Aorta (tissue), 5 donors: ENCODE data around the gene CACNA1D. TPM values are rescaled to one million over a fixed set of nuclear protein-coding genes. Genes with fewer than 3 reads are reported as not detected.

ENCODE experiments used
- ATAC-seq: fragments of 200-7000 bp; cut with Tn5 transposase; one replicate; pipeline ENCODE4 v1.9.1; 2022; ENCODE audit warnings: moderate library complexity; ENCODE audit not compliant: low FRiP score
- DNase-seq, 2 donors: peaks; one replicate each; pipeline ENCODE4 v3.0.0-alpha.2; 2020
- H3K27ac ChIP-seq, 2 donors: one replicate each; pipeline ENCODE4 v1.5.1; 2013; ENCODE audit warnings: low read length in 2 of 2, mild to moderate bottlenecking in 2 of 2, moderate library complexity in 2 of 2, control low read depth in 1 of 2, inconsistent platforms in 1 of 2, low read depth in 1 of 2
- H3K27me3 ChIP-seq, 2 donors: one replicate each; pipeline ENCODE4 v1.6.1; 2013; ENCODE audit warnings: control low read depth in 1 of 2, low read length in 1 of 2, mild to moderate bottlenecking in 1 of 2, moderate library complexity in 1 of 2; ENCODE audit not compliant: insufficient read depth in 2 of 2, control insufficient read depth in 1 of 2
- H3K36me3 ChIP-seq, 2 donors: one replicate each; pipeline ENCODE4 v1.6.1; 2013; ENCODE audit warnings: control low read depth in 1 of 2, low read length in 1 of 2, mild to moderate bottlenecking in 1 of 2; ENCODE audit not compliant: insufficient read depth in 2 of 2, control insufficient read depth in 1 of 2
- H3K4me1 ChIP-seq, 2 donors: one replicate each; pipeline ENCODE4 v1.6.1; 2013; ENCODE audit warnings: low read length in 2 of 2, control low read depth in 1 of 2, mild to moderate bottlenecking in 1 of 2, moderate library complexity in 1 of 2; ENCODE audit not compliant: insufficient read depth in 2 of 2, control insufficient read depth in 1 of 2
- H3K4me3 ChIP-seq, 2 donors: one replicate each; pipeline ENCODE4 v1.5.1; 2013; ENCODE audit warnings: low read length in 2 of 2, control low read depth in 1 of 2, mild to moderate bottlenecking in 1 of 2
- H3K9me3 ChIP-seq: one replicate; pipeline ENCODE4 v1.6.1; 2013; ENCODE audit warnings: mild to moderate bottlenecking, low read length; ENCODE audit not compliant: control insufficient read depth
- WGBS, 2 donors: extraction: QIAGEN DNeasy Blood & Tissue Kit; methylation state at CpG; one replicate each; pipeline ENCODE4 v1.1.7; 2013; 5-methylcytosine and 5-hydroxymethylcytosine counted together
- intact Hi-C, 2 donors: fragments of 100-400 bp; cut with DNase I; formaldehyde crosslinking; loops; one replicate each; pipeline versions ENCODE4 v1.14.2 to v1.15.0; 2022
- polyA plus RNA-seq, 2 donors: library from polyadenylated mRNA; stranded (reverse); fragments of 200-250 nt; gene quantifications; one replicate each; pipeline ENCODE4 v1.2.3, GENCODE V29; 2013
- total RNA-seq, 2 donors: library from RNA; stranded (reverse); fragmentation: NEBNext Ultra II Directional; extraction: Animal tissue kit (Norgen Biotek cat#: 25700); gene quantifications; one replicate each; pipeline ENCODE4 v1.2.1, GENCODE V29; 2021
- donor health status: healthy with polysubstance abuse.
- donor health status: Bipolar disorder and iron deficiency.
- donor health status: DM: no; HTN: no; CAD: no.
- donor health status: DM: no; HTN: no; CAD: no.
- donor health status: DM: yes; HTN: yes; CAD: no.

Gene CACNA1D
- total and polyA plus RNA-seq, 4 donors = 0.25 to 7.4 (median 0.78) TPM; not detected in 1

GRCh38 chr3:53614307-53614706 lies 119.9 kb downstream of the CACNA1D start:
- 77 to 83% methylated on average over 5 of the region's 5 CpGs for WGBS, 2 donors
- DNase-seq = no peak
- intact Hi-C loops = no loop called here
- Histone ChIP-seq H3K4me1 (no peaks in the 10 kb centered on the region), H3K4me3 (no peak overlapping the region), H3K27me3 (no peaks in the 10 kb centered on the region), H3K9me3 (peaks cover 2% of the 10 kb centered on the region), H3K27ac (no peak overlapping the region), H3K36me3 (no peaks in the 10 kb centered on the region)
- no peak for ATAC-seq

- Histone ChIP-seq H3K27me3 (no peaks in the 10 kb centered on the region), H3K27ac (no peak overlapping the region), H3K4me1 (no peaks in the 10 kb centered on the region), H3K36me3 (no peaks in the 10 kb centered on the region), H3K9me3 (peaks cover 2% of the 10 kb centered on the region), H3K4me3 (no peak overlapping the region)
- ATAC-seq (no peak), DNase-seq (no peak)
- intact Hi-C loops = no loop called here
- WGBS, 2 donors = 55 to 60% methylated on average over 5 of the region's 5 CpGs
Observed at GRCh38 chr3:53616321-53616720, 121.9 kb downstream of the CACNA1D start.

GRCh38 chr3:53616971-53617892 lies 122.8 kb downstream of the CACNA1D start:
- Histone ChIP-seq H3K4me3 (no peak overlapping the region), H3K9me3 (peaks cover 2% of the 10 kb centered on the region), H3K4me1 (no peaks in the 10 kb centered on the region), H3K27ac (no peak overlapping the region), H3K27me3 (no peaks in the 10 kb centered on the region), H3K36me3 (no peaks in the 10 kb centered on the region)
- DNase-seq (no peak), ATAC-seq (no peak)
- WGBS, 2 donors = 88 to 89% methylated on average over 7 of the region's 7 CpGs
- intact Hi-C loops = no loop called here

GRCh38 chr3:53617893-53618523 lies 123.6 kb downstream of the CACNA1D start:
- no peaks in the 10 kb centered on the region for H3K27me3 ChIP-seq
- 85 to 88% methylated on average over 8 of the region's 8 CpGs for WGBS, 2 donors
- H3K9me3 ChIP-seq = no peaks in the 10 kb centered on the region
- ATAC-seq = peak; percentile 34
- intact Hi-C loops = no loop called here
- no peak overlapping the region for H3K4me3 ChIP-seq
- H3K4me1 ChIP-seq = no peaks in the 10 kb centered on the region
- no peak for DNase-seq
- no peak overlapping the region for H3K27ac ChIP-seq
- H3K36me3 ChIP-seq = no peaks in the 10 kb centered on the region

GRCh38 chr3:53618524-53618906 lies 124.1 kb downstream of the CACNA1D start:
- DNase-seq (no peak), ATAC-seq (no peak)
- no peak overlapping the region for H3K27ac ChIP-seq
- H3K36me3 ChIP-seq = no peaks in the 10 kb centered on the region
- H3K9me3 ChIP-seq = no peaks in the 10 kb centered on the region
- no peaks in the 10 kb centered on the region for H3K4me1 ChIP-seq
- intact Hi-C loops = no loop called here
- no peak overlapping the region for H3K4me3 ChIP-seq
- WGBS, 2 donors = 75 to 76% methylated on average over 6 of the region's 6 CpGs
- H3K27me3 ChIP-seq = no peaks in the 10 kb centered on the region

GRCh38 chr3:53618936-53619335 lies 124.5 kb downstream of the CACNA1D start:
- no peak overlapping the region for H3K4me3 ChIP-seq
- WGBS, 2 donors = 75 to 77% methylated on average over 5 of the region's 5 CpGs
- intact Hi-C loops = no loop called here
- H3K27ac ChIP-seq = no peak overlapping the region
- H3K36me3 ChIP-seq = no peaks in the 10 kb centered on the region
- H3K27me3 ChIP-seq = no peaks in the 10 kb centered on the region
- H3K9me3 ChIP-seq = no peaks in the 10 kb centered on the region
- DNase-seq (no peak), ATAC-seq (no peak)
- H3K4me1 ChIP-seq = no peaks in the 10 kb centered on the region

GRCh38 chr3:53624061-53624857 lies 129.8 kb downstream of the CACNA1D start:
- WGBS, 2 donors = 71 to 73% methylated on average over 10 of the region's 10 CpGs
- DNase-seq (no peak), ATAC-seq (no peak)
- Histone ChIP-seq H3K4me3 (no peak overlapping the region), H3K4me1 (no peaks in the 10 kb centered on the region), H3K36me3 (no peaks in the 10 kb centered on the region), H3K9me3 (no peaks in the 10 kb centered on the region), H3K27ac (no peak overlapping the region), H3K27me3 (no peaks in the 10 kb centered on the region)
- intact Hi-C loops = no loop called here

GRCh38 chr3:53626876-53627275 lies 132.5 kb downstream of the CACNA1D start:
- Histone ChIP-seq H3K4me1 (no peaks in the 10 kb centered on the region), H3K27me3 (no peaks in the 10 kb centered on the region), H3K27ac (no peak overlapping the region), H3K4me3 (no peak overlapping the region), H3K36me3 (no peaks in the 10 kb centered on the region), H3K9me3 (no peaks in the 10 kb centered on the region)
- 62 to 73% methylated on average over 3 of the region's 3 CpGs for whole genome bisulfite sequencing, 2 donors
- DNase-seq (no peak), ATAC-seq (no peak)
- intact Hi-C loops = no loop called here
